Smooth muscle cell (in vitro differentiated cells): Measurements from ENCODE around the gene GNG7. TPM values are rescaled to one million over a fixed set of nuclear protein-coding genes. Genes with fewer than 3 reads are reported as not detected.

Experiments
- DNase-seq: peaks from one replicate; lab custom pipeline; 2025; ENCODE audit not compliant: unreplicated experiment; lab: John Stamatoyannopoulos, UW
- H2AFZ ChIP-seq: fragments of 200-600 bp; sonication (generic); 2 replicates; pipeline ENCODE4 v1.6.0; 2016; ENCODE audit warnings: antibody characterized with exemption, low read depth, mild to moderate bottlenecking
- H3F3A ChIP-seq: fragments of 200-600 bp; sonication (generic); 2 replicates; pipeline ENCODE4 v1.6.0; 2017; ENCODE audit warnings: antibody characterized with exemption, low read depth
- H3K27ac ChIP-seq: fragments of 200-600 bp; sonication (generic); 2 replicates; pipeline ENCODE4 v1.5.1; 2016; ENCODE audit warnings: low read depth, mild to moderate bottlenecking
- H3K27me3 ChIP-seq: fragments of 200-600 bp; sonication (generic); 2 replicates; pipeline ENCODE4 v1.6.1; 2016; ENCODE audit warnings: low read depth, mild to moderate bottlenecking
- H3K36me3 ChIP-seq: fragments of 200-600 bp; sonication (generic); 2 replicates; pipeline ENCODE4 v1.5.1; 2016; ENCODE audit warnings: low read depth
- H3K4me1 ChIP-seq: fragments of 200-600 bp; sonication (generic); 2 replicates; pipeline ENCODE4 v1.5.1; 2016; ENCODE audit warnings: low read depth
- H3K4me2 ChIP-seq: fragments of 200-600 bp; sonication (generic); 2 replicates; pipeline ENCODE4 v1.6.0; 2016; ENCODE audit warnings: mild to moderate bottlenecking
- H3K4me3 ChIP-seq: fragments of 200-600 bp; sonication (generic); 2 replicates; pipeline ENCODE4 v1.5.1; 2016; ENCODE audit warnings: mild to moderate bottlenecking
- H3K79me2 ChIP-seq: fragments of 200-600 bp; sonication (generic); 2 replicates; pipeline ENCODE4 v1.6.0; 2016; ENCODE audit warnings: low read depth, mild to moderate bottlenecking
- H3K9ac ChIP-seq: fragments of 200-600 bp; sonication (generic); 2 replicates; pipeline ENCODE4 v1.6.0; 2016; ENCODE audit warnings: low read depth
- H3K9me3 ChIP-seq: fragments of 200-600 bp; sonication (generic); replicated peaks from 2 replicates; pipeline ENCODE4 v1.5.1; 2016; ENCODE audit warnings: low read depth
- H4K20me1 ChIP-seq: fragments of 200-600 bp; sonication (generic); 2 replicates; pipeline ENCODE4 v1.6.0; 2016; ENCODE audit warnings: low read depth
- WGBS: methylation state at CpG from one replicate; pipeline ENCODE4 v1.1.7; 2016; ENCODE audit warnings: low lambda C conversion rate; 5-methylcytosine and 5-hydroxymethylcytosine counted together
- polyA plus RNA-seq: library from polyadenylated mRNA; unstranded; fragments of >200 nt; fragmentation: Nextera tagmentation; extraction: Ambion mirVana; gene quantifications from 2 replicates; pipeline ENCODE4 v1.2.1, GENCODE V29; 2016
- total RNA-seq: library from RNA; depleted of rRNA; stranded (reverse); fragments of >200 nt; gene quantifications from 2 replicates; pipeline ENCODE4 v1.2.3, GENCODE V29; 2014
- TF ChIP-seq, protein P1 (sequence below): fragments of 200-600 bp; sonication (generic); IDR thresholded peaks from 2 replicates; pipeline ENCODE4 v1.5.1; 2017; ENCODE audit warnings: borderline replicate concordance, mild to moderate bottlenecking, antibody characterized with exemption; ENCODE audit not compliant: insufficient read depth, poor library complexity, severe bottlenecking

GNG7 gene
- total and polyA plus RNA-seq, 2 experiments from 2014 or later, result 1.7 to 2.6 TPM

- Histone ChIP-seq H3K9ac (no peak overlapping the region), H3F3A (peaks cover 8% of the 10 kb centered on the region), H3K27ac (no peak overlapping the region), H2AFZ (no peak overlapping the region), H3K9me3 (no peaks in the 10 kb centered on the region), H4K20me1 (no peaks in the 10 kb centered on the region), H3K4me3 (no peak overlapping the region), H3K79me2 (no peaks in the 10 kb centered on the region), H3K4me2 (no peak overlapping the region), H3K36me3 (no peaks in the 10 kb centered on the region), H3K4me1 (no peaks in the 10 kb centered on the region), H3K27me3 (no peaks in the 10 kb centered on the region)
- TF ChIP-seq, protein P1, sequence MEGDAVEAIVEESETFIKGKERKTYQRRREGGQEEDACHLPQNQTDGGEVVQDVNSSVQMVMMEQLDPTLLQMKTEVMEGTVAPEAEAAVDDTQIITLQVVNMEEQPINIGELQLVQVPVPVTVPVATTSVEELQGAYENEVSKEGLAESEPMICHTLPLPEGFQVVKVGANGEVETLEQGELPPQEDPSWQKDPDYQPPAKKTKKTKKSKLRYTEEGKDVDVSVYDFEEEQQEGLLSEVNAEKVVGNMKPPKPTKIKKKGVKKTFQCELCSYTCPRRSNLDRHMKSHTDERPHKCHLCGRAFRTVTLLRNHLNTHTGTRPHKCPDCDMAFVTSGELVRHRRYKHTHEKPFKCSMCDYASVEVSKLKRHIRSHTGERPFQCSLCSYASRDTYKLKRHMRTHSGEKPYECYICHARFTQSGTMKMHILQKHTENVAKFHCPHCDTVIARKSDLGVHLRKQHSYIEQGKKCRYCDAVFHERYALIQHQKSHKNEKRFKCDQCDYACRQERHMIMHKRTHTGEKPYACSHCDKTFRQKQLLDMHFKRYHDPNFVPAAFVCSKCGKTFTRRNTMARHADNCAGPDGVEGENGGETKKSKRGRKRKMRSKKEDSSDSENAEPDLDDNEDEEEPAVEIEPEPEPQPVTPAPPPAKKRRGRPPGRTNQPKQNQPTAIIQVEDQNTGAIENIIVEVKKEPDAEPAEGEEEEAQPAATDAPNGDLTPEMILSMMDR, result peak; percentile 88
- DNase-seq, result no peak
- 26% methylated on average over 28 of the region's 28 CpGs for WGBS
Measured at GRCh38 chr19:2613507-2614295, 88.8 kb downstream of the GNG7 start.

GRCh38 chr19:2612619-2613249, 89.8 kb downstream of the GNG7 start:
- no peaks in the 10 kb centered on the region for H3K27me3 ChIP-seq
- peak overlapping the region; percentile 49 for H3K27ac ChIP-seq
- no peak for DNase-seq
- H4K20me1 ChIP-seq, result no peaks in the 10 kb centered on the region
- H3K4me3 ChIP-seq, result no peak overlapping the region
- no peaks in the 10 kb centered on the region for H3K4me1 ChIP-seq
- H2AFZ ChIP-seq, result no peak overlapping the region
- H3K4me2 ChIP-seq, result no peak overlapping the region
- WGBS, result 81% methylated on average over 18 of the region's 18 CpGs
- H3F3A ChIP-seq, result peaks cover 8% of the 10 kb centered on the region
- TF ChIP-seq, protein P1, result no peak
- no peaks in the 10 kb centered on the region for H3K9me3 ChIP-seq
- no peak overlapping the region for H3K9ac ChIP-seq
- no peaks in the 10 kb centered on the region for H3K36me3 ChIP-seq
- no peaks in the 10 kb centered on the region for H3K79me2 ChIP-seq

DNA sequence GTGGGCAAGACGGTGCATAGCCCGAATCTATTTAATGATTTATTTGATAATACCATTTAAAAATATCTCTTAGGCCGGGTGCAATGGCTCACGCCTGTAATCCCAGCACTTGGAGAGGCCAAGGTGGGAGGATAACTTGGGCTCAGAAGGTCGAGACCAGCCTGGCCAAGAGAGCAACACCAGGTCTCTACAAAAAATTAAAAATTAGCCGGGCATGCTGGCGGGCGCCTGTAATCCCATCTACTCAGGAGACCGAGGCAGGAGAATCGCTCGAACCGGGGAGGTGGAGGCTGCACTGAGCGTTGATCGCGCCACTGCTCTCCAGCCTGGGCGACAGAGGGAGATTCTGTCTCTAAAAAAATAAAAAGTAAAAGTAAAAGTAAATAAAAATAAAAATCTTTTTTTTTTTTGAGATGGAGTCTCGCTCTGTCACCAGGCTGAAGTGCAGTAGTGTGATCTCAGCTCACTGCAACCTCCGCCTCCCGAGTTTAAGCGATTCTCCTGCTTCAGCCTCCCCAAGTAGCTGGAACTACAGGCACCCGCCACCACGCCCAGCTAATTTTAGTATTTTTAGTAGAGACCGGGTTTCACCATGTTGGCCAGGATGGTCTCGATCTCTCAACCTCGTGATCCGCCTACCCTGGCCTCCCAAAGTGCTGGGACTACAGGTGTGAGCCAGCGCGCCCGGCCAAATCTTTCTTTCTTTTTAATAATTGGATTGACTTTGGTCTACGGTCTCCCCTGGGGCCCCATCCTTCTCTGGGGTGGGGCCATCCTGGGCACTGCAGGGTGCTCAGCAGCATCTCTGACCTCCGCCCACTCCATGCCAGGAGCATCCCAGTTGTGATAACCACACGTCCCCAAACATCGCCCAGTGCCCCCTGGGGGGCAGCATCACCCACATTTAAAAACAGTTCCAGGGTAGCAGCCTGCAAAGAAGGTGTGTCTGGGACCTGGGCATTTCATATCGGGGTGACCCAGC, 90.7 kb downstream of the GNG7 start:
- Histone ChIP-seq H3K9me3 (no peaks in the 10 kb centered on the region), H3K27ac (peak overlapping the region; percentile 91), H3F3A (peaks cover 8% of the 10 kb centered on the region), H3K27me3 (no peaks in the 10 kb centered on the region), H4K20me1 (no peaks in the 10 kb centered on the region), H3K4me2 (no peak overlapping the region), H3K4me3 (no peak overlapping the region), H3K36me3 (no peaks in the 10 kb centered on the region), H2AFZ (no peak overlapping the region), H3K79me2 (no peaks in the 10 kb centered on the region), H3K9ac (peak overlapping the region; percentile 1), H3K4me1 (no peaks in the 10 kb centered on the region)
- DNase-seq, result no peak
- WGBS, result 78% methylated on average over 34 of the region's 34 CpGs
- TF ChIP-seq, protein P1, result no peak
